HTR-8/SVneo (cell line): ENCODE results near the gene DLST.

Experiments used
- DNase-seq: peaks from one replicate; pipeline ENCODE4 v3.0.0; 2011; ENCODE audit warnings: low spot score, mixed read lengths; ENCODE audit not compliant: insufficient read length
- FAIRE-seq: peaks from 2 replicates; lab custom pipeline; 2011; peaks lifted over from hg19 to GRCh38; lab: Jason Lieb, UNC

DLST gene

GRCh38 chr14:74881431-74882102, at the start of gene DLST:
Gene DLST (plus strand): TSS chr14:74881916. CDS start chr14:74881954, 38 bp downstream.
- DNase-seq (peak; percentile 100), FAIRE-seq (peak; percentile 99)

- FAIRE-seq (peak; percentile 38), DNase-seq (no peak)
Measured at GRCh38 chr14:74832849-74833248, 48.9 kb upstream of the DLST start.

DNA sequence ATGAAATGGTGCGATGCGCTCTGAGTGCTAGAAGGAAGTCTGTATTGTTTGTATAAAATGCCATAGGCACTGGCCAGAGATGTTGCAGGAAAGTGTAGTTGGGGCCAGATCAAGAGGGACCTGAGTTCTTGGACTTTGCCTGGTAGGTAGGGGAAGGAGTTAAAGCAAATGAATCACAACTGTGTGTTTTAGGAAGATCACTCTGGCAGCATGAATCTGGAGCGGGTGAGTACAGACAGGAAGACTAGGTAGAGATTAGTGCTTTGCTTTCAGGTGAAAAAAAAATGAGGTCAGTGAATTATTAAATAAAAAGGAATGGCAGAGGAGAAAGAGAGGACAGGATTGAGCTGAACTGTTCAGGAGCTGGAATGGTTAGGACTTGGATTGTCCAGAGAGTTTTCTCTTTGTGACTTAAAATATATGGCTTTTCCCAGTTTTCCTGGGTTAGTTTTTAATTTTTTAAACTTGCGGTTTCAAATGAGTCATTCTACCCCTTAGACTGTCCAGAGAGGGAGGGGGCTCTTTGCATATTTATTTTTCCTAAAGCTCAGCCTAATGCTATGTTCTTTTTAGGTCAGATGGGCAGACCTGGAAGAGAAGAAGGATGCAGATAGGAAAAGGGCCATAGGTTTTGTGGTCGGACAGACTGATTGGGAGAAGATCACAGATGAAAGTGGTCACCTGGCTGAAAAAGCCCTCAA, 46.9 kb upstream of the DLST start:
- DNase-seq, result no peak
- FAIRE-seq, result peak; percentile 94

DNA sequence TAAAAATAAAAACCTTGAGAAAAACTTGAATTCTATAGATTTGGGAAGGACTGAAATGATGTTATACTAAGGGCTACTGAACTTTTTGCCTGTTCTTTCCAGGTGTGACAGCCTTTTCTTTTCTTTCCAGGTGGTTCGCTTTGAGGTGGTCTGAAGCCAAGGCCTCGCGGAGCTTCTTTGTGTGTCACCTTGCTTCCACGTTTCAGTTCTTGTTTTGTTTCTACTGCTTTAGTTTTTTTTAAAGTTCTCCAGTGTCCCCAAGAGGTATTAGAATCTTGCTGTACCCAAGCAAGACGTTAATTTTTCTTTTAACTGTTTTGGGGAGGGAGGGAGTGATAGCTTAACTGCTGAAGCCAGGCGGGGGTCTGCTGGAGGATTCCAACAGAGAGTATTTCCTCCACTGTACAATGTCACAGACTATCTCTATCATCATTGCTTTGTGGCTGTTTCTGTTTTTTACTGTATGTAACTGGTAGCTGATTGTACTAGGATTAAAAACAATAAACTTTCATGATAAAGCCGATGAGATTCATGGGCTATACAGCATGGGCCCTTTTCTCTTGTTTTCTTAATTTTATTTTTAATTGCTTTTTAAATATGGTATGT, 46.0 kb upstream of the DLST start:
- DNase-seq (no peak), FAIRE-seq (no peak)

GRCh38 chr14:74836251-74836960, 45.3 kb upstream of the DLST start:
- DNase-seq (no peak), FAIRE-seq (no peak)

DNA sequence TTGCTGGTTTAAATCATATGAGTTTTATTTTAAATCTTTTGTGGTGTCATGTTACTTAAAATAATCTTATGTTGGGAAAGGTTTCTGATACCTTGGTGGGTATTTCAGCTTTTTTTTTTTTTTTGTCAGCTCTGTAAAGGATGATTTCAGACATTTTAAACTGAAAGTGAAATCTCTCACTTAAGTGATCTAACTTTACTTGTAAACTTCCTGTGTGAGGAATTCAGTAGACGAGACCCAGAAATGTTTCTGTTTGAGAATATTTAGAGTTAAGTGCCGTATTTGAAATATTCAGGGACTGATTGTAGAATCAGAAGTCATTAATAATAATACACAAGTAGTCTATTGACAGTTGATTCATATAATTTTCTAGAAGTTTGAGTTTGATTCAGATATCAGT, 43.5 kb upstream of the DLST start:
- no peak for DNase-seq
- no peak for FAIRE-seq

DNA sequence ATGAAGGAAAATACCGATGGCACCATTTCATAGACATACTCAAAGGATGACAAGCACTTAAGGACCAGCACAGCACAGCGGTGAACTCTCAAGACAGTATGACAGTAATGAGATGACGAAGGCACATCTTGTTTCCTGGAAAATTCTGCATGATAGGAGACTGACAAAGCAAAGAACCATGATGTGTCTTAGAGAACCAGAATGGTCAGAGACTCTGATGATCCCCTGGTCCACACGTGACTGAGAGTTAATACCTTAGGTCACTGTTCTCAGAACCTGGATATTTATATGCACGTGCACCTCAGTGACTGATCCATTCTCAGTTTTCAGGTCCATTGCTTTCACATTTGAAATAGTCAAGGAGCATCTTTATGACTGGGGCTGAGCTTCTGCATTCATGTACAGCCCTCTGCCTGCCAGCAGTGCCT, 41.1 kb upstream of the DLST start:
- FAIRE-seq, result peak; percentile 90

DNA sequence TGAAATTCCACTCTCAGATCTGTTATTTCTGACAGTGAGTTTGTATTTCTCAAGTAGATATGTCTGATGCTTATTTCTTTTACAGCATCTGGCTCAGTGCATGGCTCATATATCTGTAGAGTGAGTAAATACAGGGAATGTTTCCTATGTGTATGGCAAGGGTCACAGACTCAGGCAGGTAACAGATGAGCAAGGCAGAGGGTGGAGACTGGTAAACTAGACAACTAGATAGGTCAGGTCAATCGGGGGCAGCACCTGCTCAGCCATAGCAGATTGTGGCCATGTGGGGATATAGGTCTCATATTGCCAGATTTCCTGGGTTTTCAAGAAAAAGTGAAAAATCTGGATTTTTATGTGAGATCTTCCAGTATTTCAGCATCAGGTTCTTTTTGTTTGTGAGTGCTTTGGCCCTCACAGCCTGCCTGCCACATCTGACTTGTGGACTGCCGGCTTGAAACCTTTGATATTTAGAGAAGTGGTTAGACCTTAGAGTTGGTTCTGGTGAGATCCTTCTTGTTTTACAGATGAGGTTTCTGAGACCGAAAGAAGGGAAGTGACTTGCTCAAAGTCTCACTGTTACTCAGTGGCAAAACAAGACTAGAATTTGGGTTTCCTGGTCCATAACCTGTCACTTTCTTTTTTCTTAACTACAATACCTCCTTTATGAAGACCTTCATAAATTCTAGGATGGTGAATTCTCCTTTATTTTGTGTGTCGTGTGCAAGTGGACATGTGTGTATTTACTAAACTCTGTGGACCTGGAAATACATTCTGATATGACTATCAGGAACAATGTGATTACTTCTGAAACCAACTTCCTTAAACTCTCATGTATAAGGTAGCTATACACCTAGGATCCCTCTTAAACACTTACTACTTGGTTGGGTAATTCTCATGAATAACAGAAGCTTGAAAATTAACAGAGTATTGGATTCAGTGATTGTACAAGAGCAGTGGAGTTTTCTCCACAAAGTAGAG, 40.2 kb upstream of the DLST start:
- no peak for DNase-seq
- peak; percentile 74 for FAIRE-seq

More for the DNA sequence above, 41.1 kb upstream of the DLST start:
- no peak for DNase-seq

DNA sequence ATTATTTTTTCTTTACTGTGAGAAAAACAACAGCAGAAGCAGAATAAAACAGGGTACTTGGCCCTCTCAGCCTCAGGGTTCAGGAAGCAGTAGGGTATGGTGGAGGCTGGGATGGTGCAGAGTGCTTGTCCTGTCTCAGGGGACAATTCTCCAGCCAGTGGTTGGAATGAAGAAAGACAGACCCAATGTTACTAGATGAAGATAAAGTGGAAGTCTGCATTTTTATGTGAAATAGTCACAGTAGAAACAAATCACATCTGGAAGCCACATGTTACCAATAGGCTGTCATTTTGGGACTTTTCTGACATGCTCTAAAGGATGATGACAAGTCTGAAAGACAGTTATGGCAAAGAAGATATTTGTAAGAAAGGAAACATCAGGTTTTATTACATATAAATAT, 38.1 kb upstream of the DLST start:
- FAIRE-seq (peak; percentile 63), DNase-seq (no peak)

GRCh38 chr14:74846168-74846567, 35.5 kb upstream of the DLST start:
- FAIRE-seq (no peak), DNase-seq (no peak)

- DNase-seq (no peak), FAIRE-seq (peak; percentile 78)
Measured at GRCh38 chr14:74846968-74847665, 34.6 kb upstream of the DLST start.

DNA sequence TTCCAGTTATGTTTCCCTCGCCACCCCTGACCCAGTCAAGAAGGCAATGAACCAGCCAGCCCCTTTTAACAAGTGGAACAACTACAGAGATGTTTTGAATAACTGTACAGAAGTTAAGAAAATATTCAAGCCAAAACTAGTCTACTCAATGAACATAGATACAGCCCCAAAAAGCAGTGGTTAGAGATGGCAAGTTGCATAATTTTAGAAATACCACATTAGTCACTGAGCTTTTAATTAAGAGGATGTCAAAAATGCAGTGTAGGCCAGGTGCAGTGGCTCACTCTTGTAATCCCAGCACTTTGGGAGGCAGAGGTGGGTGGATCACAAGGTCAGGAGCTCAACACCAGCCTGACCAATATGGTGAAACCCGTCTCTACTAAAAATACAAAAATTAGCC, 32.9 kb upstream of the DLST start:
- no peak for DNase-seq
- peak; percentile 31 for FAIRE-seq

GRCh38 chr14:74852922-74853530, 28.7 kb upstream of the DLST start:
- FAIRE-seq (peak; percentile 13), DNase-seq (no peak)

GRCh38 chr14:74853581-74853980, 28.1 kb upstream of the DLST start:
- FAIRE-seq (no peak), DNase-seq (no peak)

- FAIRE-seq (no peak), DNase-seq (no peak)
Measured at GRCh38 chr14:74855021-74855420, 26.7 kb upstream of the DLST start.

DNA sequence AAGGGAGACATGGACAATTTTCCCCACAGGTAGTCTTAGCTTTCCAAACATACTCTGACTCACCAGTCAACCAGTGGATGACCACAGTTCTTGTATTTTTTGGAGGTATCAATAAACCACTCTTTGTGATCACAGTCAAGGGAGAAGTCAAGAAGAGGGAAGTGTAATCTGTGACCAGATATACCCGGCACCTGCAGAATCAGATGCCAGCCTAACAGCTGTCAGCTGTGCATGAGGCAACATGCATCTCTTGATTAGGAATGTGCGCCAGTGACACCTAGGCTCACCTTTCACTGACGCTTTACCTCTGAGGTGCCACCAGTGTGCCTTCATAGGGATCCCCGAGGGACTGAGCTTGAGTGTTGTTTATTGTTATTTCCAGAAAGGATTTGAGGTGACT, 25.8 kb upstream of the DLST start:
- DNase-seq (no peak), FAIRE-seq (no peak)

DNA sequence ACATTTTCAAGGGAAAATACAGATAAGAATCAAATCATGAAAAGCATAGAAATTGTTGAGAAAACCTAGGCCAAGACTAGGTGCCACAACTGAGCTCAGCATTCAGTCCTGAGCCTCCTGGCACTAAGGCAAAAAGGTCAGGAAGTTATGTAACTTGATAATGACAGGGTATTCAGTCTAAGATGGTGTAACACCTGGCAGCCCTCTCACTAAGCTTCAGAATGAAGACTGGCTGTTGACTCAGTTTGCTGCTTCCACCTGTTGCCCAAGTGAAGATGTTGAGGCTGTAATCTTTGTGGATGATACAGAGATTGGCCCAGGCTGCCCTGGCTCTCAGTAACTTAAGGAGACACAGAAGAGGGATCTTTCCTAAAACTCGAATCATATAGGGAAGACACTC, 25.4 kb upstream of the DLST start:
- FAIRE-seq (no peak), DNase-seq (no peak)

DNA sequence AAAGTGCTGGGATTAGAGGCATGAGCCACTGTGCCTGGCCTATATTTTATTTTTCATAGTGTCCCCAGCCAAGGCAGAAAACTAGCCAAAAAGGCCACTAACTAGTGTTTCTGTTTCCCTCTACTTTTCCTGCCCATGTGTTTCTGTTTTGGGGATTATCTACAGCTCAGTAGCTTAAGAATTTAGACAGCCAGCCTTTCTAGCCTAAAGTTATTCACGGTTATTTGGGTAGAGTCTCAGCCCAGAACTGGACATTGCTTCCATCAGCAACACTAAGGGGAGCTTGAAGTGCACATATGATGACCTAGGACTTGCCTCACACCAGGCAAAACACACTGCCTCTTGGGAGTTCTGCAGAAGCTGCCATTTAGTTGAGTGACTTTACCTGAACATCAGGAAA, 23.7 kb upstream of the DLST start:
- FAIRE-seq (peak; percentile 69), DNase-seq (no peak)
